AG08396 (cell line): ENCODE results near the gene YPEL3.

Experiments
- DNase-seq: peaks from one replicate; pipeline ENCODE4 v3.0.0; 2012; ENCODE audit warnings: low spot score, mixed read lengths

YPEL3 gene

DNA sequence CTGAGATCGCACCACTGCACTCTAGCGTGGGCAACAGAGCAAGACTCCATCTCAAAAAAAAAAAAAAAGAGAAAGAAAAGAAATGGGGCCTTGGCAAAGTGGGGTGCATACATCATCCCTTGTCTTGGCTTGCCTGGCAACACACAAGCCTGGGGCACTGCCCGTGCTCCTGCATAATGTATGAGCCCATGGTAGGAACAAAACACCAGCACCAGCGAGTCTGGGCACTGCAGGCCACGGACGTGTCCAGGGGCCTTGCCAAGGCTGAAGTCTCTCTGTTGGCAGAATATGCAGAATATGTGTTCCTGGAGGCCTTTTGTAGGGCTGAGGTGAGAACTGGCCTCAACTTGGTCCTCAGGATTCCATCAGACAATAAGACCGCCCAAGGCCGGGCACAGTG, 46.1 kb downstream of the YPEL3 start:
- no peak for DNase-seq

DNA sequence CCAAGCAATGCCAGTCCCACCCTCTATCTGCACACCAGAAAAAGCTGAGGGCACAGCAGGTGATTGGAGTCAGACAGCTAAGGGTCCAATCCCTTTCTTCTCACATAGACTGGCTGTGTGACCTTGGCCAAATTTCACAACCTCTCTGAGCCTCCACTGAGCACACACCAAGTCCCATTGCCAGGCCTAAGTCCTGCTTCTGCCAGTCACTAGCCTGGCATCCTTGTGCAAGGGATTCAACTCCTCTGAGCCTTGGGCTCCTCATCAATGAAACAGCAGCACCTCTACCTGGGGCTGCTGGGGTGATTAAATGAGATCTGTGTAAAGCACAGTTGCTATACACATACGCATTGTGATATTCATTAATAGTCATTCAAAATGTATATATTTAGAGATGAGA, 49.4 kb downstream of the YPEL3 start:
- no peak for DNase-seq

DNA sequence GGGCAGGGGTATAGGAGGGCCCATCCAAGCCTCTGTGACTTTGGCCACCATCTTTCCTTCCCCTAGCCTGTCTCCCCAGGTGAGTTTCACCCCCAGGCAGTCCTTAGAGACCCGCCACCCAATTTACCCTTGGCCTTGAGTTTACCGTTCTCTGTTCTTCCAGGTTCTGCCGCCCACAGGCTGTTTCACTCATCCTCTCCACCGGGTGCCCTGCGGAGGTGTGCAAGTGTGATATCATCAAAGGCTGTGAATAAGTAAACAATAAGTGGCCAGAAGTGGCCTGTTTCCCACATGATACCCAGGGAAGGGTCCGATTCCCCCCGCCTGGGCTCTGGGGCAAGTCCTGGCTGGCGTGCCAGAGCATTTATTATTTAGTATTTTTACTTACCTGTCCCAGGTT, 49.8 kb downstream of the YPEL3 start:
- no peak for DNase-seq
